Osteoblast (primary cell): ENCODE data around the gene KLHDC7A. TPM values are rescaled to one million over a fixed set of nuclear protein-coding genes. Genes with fewer than 3 reads are reported as not detected.

Experiments
- DNase-seq: peaks from one replicate; pipeline ENCODE4 v3.0.0; 2011; ENCODE audit warnings: low spot score, mixed read lengths; ENCODE audit not compliant: insufficient read length; ENCODE audit errors: missing footprints
- H2AFZ ChIP-seq: 2 replicates; pipeline ENCODE4 v1.6.0; 2011; ENCODE audit warnings: mild to moderate bottlenecking, low read length
- H3K27ac ChIP-seq: 2 replicates; pipeline ENCODE4 v1.5.1; 2011; ENCODE audit warnings: mild to moderate bottlenecking, low read depth, low read length, moderate library complexity
- H3K27me3 ChIP-seq: 2 replicates; pipeline ENCODE4 v1.6.0; 2012; ENCODE audit warnings: mild to moderate bottlenecking, control low read depth, inconsistent platforms, low read length, moderate library complexity; ENCODE audit not compliant: insufficient read depth
- H3K36me3 ChIP-seq: 2 replicates; pipeline ENCODE4 v1.5.1; 2011; ENCODE audit warnings: mild to moderate bottlenecking, low read length, control low read depth, moderate library complexity; ENCODE audit not compliant: insufficient read depth
- H3K4me1 ChIP-seq: 2 replicates; pipeline ENCODE4 v1.5.1; 2011; ENCODE audit warnings: mild to moderate bottlenecking, low read length, control low read depth, moderate library complexity; ENCODE audit not compliant: insufficient read depth
- H3K4me2 ChIP-seq: 2 replicates; pipeline ENCODE4 v1.6.0; 2011; ENCODE audit warnings: mild to moderate bottlenecking, low read length; ENCODE audit not compliant: insufficient read depth
- H3K4me3 ChIP-seq: fragments of 200-600 bp; sonication (generic); 3 replicates; pipeline ENCODE4 v1.5.1; 2012; ENCODE audit warnings: mild to moderate bottlenecking, low read length, inconsistent platforms; ENCODE audit not compliant: insufficient read depth
- H3K79me2 ChIP-seq: 2 replicates; pipeline ENCODE4 v1.6.0; 2012; ENCODE audit warnings: mild to moderate bottlenecking, low read length, control low read depth, inconsistent platforms; ENCODE audit not compliant: insufficient read depth
- H3K9me3 ChIP-seq: 2 replicates; pipeline ENCODE4 v1.5.1; 2011; ENCODE audit warnings: low read depth, low read length, control low read depth
- H4K20me1 ChIP-seq: 2 replicates; pipeline ENCODE4 v1.6.0; 2012; ENCODE audit warnings: mild to moderate bottlenecking, low read length, control low read depth; ENCODE audit not compliant: insufficient read depth
- CTCF ChIP-seq: IDR thresholded peaks from 2 replicates; pipeline ENCODE4 v1.5.1; 2011; ENCODE audit warnings: mild to moderate bottlenecking, low read depth, low read length, moderate library complexity; ENCODE audit errors: extremely low read depth
- small RNA-seq: library from RNA; depleted of rRNA; stranded (forward); fragments of <200 nt; gene quantifications from one replicate; pipeline ENCODE3, GENCODE V24; 2012
- total RNA-seq: library from RNA; depleted of rRNA; stranded (reverse); fragments of >200 nt; gene quantifications from 2 replicates; pipeline ENCODE4 v1.2.3, GENCODE V29; 2012

Gene KLHDC7A
- total RNA-seq, 1 donor = not detected

- DNase-seq = no peak
- H3K4me1 ChIP-seq = no peaks in the 10 kb centered on the region
- no peaks in the 10 kb centered on the region for H3K27me3 ChIP-seq
- H2AFZ ChIP-seq = no peak overlapping the region
- H3K36me3 ChIP-seq = no peaks in the 10 kb centered on the region
- no peak overlapping the region for H3K4me3 ChIP-seq
- no peak for TF ChIP-seq CTCF
- no peak overlapping the region for H3K4me2 ChIP-seq
- H3K9me3 ChIP-seq = no peaks in the 10 kb centered on the region
- H4K20me1 ChIP-seq = no peaks in the 10 kb centered on the region
- no peak overlapping the region for H3K27ac ChIP-seq
- H3K79me2 ChIP-seq = no peaks in the 10 kb centered on the region
Measured at GRCh38 chr1:18531503-18531845, 50.7 kb downstream of the KLHDC7A start.

GRCh38 chr1:18532390-18533170, 51.9 kb downstream of the KLHDC7A start:
- Histone ChIP-seq H2AFZ (no peak overlapping the region), H3K9me3 (no peaks in the 10 kb centered on the region), H3K4me1 (no peaks in the 10 kb centered on the region), H3K4me2 (no peak overlapping the region), H4K20me1 (no peaks in the 10 kb centered on the region), H3K27me3 (no peaks in the 10 kb centered on the region), H3K27ac (no peak overlapping the region), H3K4me3 (no peak overlapping the region), H3K36me3 (no peaks in the 10 kb centered on the region), H3K79me2 (no peaks in the 10 kb centered on the region)
- DNase-seq = no peak
- no peak for TF ChIP-seq CTCF

GRCh38 chr1:18533259-18533658, 52.5 kb downstream of the KLHDC7A start:
- no peak for DNase-seq
- no peaks in the 10 kb centered on the region for H3K36me3 ChIP-seq
- no peak overlapping the region for H3K4me3 ChIP-seq
- no peak overlapping the region for H3K27ac ChIP-seq
- no peak overlapping the region for H2AFZ ChIP-seq
- H3K4me1 ChIP-seq = no peaks in the 10 kb centered on the region
- H3K9me3 ChIP-seq = no peaks in the 10 kb centered on the region
- no peak overlapping the region for H3K4me2 ChIP-seq
- TF ChIP-seq CTCF = no peak
- H3K79me2 ChIP-seq = no peaks in the 10 kb centered on the region
- H3K27me3 ChIP-seq = no peaks in the 10 kb centered on the region
- H4K20me1 ChIP-seq = no peaks in the 10 kb centered on the region

- no peaks in the 10 kb centered on the region for H3K9me3 ChIP-seq
- no peaks in the 10 kb centered on the region for H3K36me3 ChIP-seq
- no peaks in the 10 kb centered on the region for H3K4me1 ChIP-seq
- TF ChIP-seq CTCF = no peak
- no peak for DNase-seq
- no peaks in the 10 kb centered on the region for H4K20me1 ChIP-seq
- no peak overlapping the region for H3K27ac ChIP-seq
- H3K27me3 ChIP-seq = no peaks in the 10 kb centered on the region
- no peak overlapping the region for H3K4me2 ChIP-seq
- H2AFZ ChIP-seq = no peak overlapping the region
- no peaks in the 10 kb centered on the region for H3K79me2 ChIP-seq
- no peak overlapping the region for H3K4me3 ChIP-seq
Measured at GRCh38 chr1:18534810-18535205, 54.1 kb downstream of the KLHDC7A start.

Small RNA genes lying within 50 kb of the gene (small RNA-seq; reads per million reads assigned to genes)
- gene DYNLL1P3 = not detected

Other genes starting within 250 kb of the KLHDC7A start
- gene PAX7, start 149.9 kb downstream of the KLHDC7A start, total RNA-seq = not detected in 2 replicates